Caco-2 (cell line): ENCODE measurements around the gene GOLGA8B. TPM values are rescaled to one million over a fixed set of nuclear protein-coding genes. Genes with fewer than 3 reads are reported as not detected.

Experiments
- BruUV-seq: library from RNA; stranded (reverse); fragments of 400-500 nt; replicated peaks from 2 replicates; lab custom pipeline; 2021; lab: Mats Ljungman, UMichigan
- CTCF ChIA-PET: fragments of 300-600 bp; sonication (Branson Sonifier 250); formaldehyde crosslinking; loops from one replicate; lab custom pipeline; 2022; ENCODE audit warnings: antibody characterized with exemption; lab: Charles Lee
- POLR2A ChIA-PET: fragments of 300-600 bp; sonication (Branson Sonifier 250); formaldehyde crosslinking; loops from one replicate; lab custom pipeline; 2022; ENCODE audit warnings: antibody characterized with exemption; lab: Charles Lee
- DNase-seq, 2 experiments: peaks; one replicate each; pipeline versions ENCODE4 v3.0.0 to v3.0.0-alpha.2; 2020 to 2022
- H3K27me3 ChIP-seq: replicated peaks from 2 replicates; pipeline ENCODE4 v1.6.0; 2011; ENCODE audit warnings: low read length; ENCODE audit not compliant: control insufficient read depth, insufficient read depth
- H3K36me3 ChIP-seq: 2 replicates; pipeline ENCODE4 v1.5.1; 2011; ENCODE audit warnings: low read length; ENCODE audit not compliant: control insufficient read depth, insufficient read depth
- H3K4me1 ChIP-seq: fragments of 250-450 bp; sonication (Bioruptor Pico); 2 replicates; pipeline ENCODE4 v1.5.1; 2020; ENCODE audit warnings: mild to moderate bottlenecking
- H3K4me3 ChIP-seq: 2 replicates; pipeline ENCODE4 v1.5.1; 2011; ENCODE audit warnings: low read depth, mild to moderate bottlenecking, control low read depth, low read length
- H3K9me3 ChIP-seq: fragments of 250-450 bp; sonication (Bioruptor Pico); 2 replicates; pipeline ENCODE4 v1.5.1; 2020; ENCODE audit warnings: mild to moderate bottlenecking, moderate library complexity
- H3K27ac Mint-ChIP-seq: one replicate; pipeline ENCODE4 v1.8.0; 2022; ENCODE audit warnings: mixed read lengths; ENCODE audit not compliant: unreplicated experiment
- H3K27me3 Mint-ChIP-seq: one replicate; pipeline ENCODE4 v1.8.0; 2022; ENCODE audit warnings: mixed read lengths; ENCODE audit not compliant: insufficient read depth, unreplicated experiment
- H3K36me3 Mint-ChIP-seq: one replicate; pipeline ENCODE4 v1.8.0; 2022; ENCODE audit warnings: mild to moderate bottlenecking, mixed read lengths; ENCODE audit not compliant: insufficient read depth, unreplicated experiment
- H3K4me1 Mint-ChIP-seq: one replicate; pipeline ENCODE4 v1.8.0; 2022; ENCODE audit warnings: low read depth, mixed read lengths; ENCODE audit not compliant: unreplicated experiment
- H3K4me3 Mint-ChIP-seq: one replicate; pipeline ENCODE4 v1.8.0; 2022; ENCODE audit warnings: mild to moderate bottlenecking, moderate library complexity, mixed read lengths; ENCODE audit not compliant: unreplicated experiment
- H3K9me3 Mint-ChIP-seq: one replicate; pipeline ENCODE4 v1.8.0; 2022; ENCODE audit warnings: mixed read lengths; ENCODE audit not compliant: unreplicated experiment
- intact Hi-C: fragments of 100-400 bp; cut with micrococcal nuclease; formaldehyde crosslinking; loops from one replicate; pipeline ENCODE4 v1.10.0; 2022; ENCODE audit not compliant: unreplicated experiment
- total RNA-seq: library from RNA; stranded (reverse); gene quantifications from 2 replicates; pipeline ENCODE4 v1.2.3, GENCODE V29; 2022
- TF ChIP-seq, protein P1 (sequence below), 2 experiments: fragments of 200-600 bp in 1 of 2; IDR thresholded peaks; 1 replicate in 1 of 2; 2 replicates in 1 of 2; pipeline versions ENCODE4 v1.5.1 to v1.8.0; 2011 to 2022; ENCODE audit warnings: antibody characterized with exemption in 1 of 2, control low read depth in 1 of 2, inconsistent platforms in 1 of 2, low read depth in 1 of 2, low read length in 1 of 2, mild to moderate bottlenecking in 1 of 2, moderate library complexity in 1 of 2; ENCODE audit not compliant: insufficient read depth in 1 of 2, severe bottlenecking in 1 of 2, unreplicated experiment in 1 of 2

The GOLGA8B gene
- total RNA-seq, 1 experiment from 2014 or later = 52.3 TPM

- Histone ChIP-seq H3K4me3 (no peak overlapping the region), H3K9me3 (no peaks in the 10 kb centered on the region), H3K36me3 (no peaks in the 10 kb centered on the region), H3K27me3 (no peaks in the 10 kb centered on the region), H3K4me1 (no peaks in the 10 kb centered on the region)
- no peak overlapping the region for H3K27ac Mint-ChIP-seq
- no peak overlapping the region for H3K4me3 Mint-ChIP-seq
- BruUV-seq = no TSS peak
- TF ChIP-seq, protein P1, sequence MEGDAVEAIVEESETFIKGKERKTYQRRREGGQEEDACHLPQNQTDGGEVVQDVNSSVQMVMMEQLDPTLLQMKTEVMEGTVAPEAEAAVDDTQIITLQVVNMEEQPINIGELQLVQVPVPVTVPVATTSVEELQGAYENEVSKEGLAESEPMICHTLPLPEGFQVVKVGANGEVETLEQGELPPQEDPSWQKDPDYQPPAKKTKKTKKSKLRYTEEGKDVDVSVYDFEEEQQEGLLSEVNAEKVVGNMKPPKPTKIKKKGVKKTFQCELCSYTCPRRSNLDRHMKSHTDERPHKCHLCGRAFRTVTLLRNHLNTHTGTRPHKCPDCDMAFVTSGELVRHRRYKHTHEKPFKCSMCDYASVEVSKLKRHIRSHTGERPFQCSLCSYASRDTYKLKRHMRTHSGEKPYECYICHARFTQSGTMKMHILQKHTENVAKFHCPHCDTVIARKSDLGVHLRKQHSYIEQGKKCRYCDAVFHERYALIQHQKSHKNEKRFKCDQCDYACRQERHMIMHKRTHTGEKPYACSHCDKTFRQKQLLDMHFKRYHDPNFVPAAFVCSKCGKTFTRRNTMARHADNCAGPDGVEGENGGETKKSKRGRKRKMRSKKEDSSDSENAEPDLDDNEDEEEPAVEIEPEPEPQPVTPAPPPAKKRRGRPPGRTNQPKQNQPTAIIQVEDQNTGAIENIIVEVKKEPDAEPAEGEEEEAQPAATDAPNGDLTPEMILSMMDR (IDR thresholded peaks at IDR 0.05; ENCODE audit: insufficient read depth in 1 of 2, low read depth in 1 of 2, low read length in 1 of 2, severe bottlenecking in 1 of 2, unreplicated experiment in 1 of 2) = peak in 1 of 2 experiments; percentile 3
- CTCF ChIA-PET = no interaction called here
- no peaks in the 10 kb centered on the region for H3K9me3 Mint-ChIP-seq
- no peaks in the 10 kb centered on the region for H3K4me1 Mint-ChIP-seq
- no peaks in the 10 kb centered on the region for H3K36me3 Mint-ChIP-seq
- peaks cover 23% of the 10 kb centered on the region for H3K27me3 Mint-ChIP-seq
- POLR2A ChIA-PET = no interaction called here
- DNase-seq = peak in 1 of 2 experiments; percentile 10
- intact Hi-C loops = no loop called here
Measured at GRCh38 chr15:34616613-34617012, 33.2 kb upstream of the GOLGA8B start.

- CTCF ChIA-PET = no interaction called here
- no peaks in the 10 kb centered on the region for H3K4me1 Mint-ChIP-seq
- no peaks in the 10 kb centered on the region for H3K9me3 Mint-ChIP-seq
- no peaks in the 10 kb centered on the region for H3K36me3 Mint-ChIP-seq
- TF ChIP-seq, protein P1 (IDR thresholded peaks at IDR 0.05; ENCODE audit: insufficient read depth in 1 of 2, low read depth in 1 of 2, low read length in 1 of 2, severe bottlenecking in 1 of 2, unreplicated experiment in 1 of 2) = no peak
- DNase-seq = no peak
- Histone ChIP-seq H3K4me1 (no peaks in the 10 kb centered on the region), H3K4me3 (no peak overlapping the region), H3K36me3 (no peaks in the 10 kb centered on the region), H3K9me3 (no peaks in the 10 kb centered on the region), H3K27me3 (no peaks in the 10 kb centered on the region)
- H3K27ac Mint-ChIP-seq = no peak overlapping the region
- peaks cover 28% of the 10 kb centered on the region for H3K27me3 Mint-ChIP-seq
- no TSS peak for BruUV-seq
- intact Hi-C loops = no loop called here
- H3K4me3 Mint-ChIP-seq = no peak overlapping the region
- POLR2A ChIA-PET = no interaction called here
Measured at GRCh38 chr15:34613997-34614396, 30.5 kb upstream of the GOLGA8B start.

DNA sequence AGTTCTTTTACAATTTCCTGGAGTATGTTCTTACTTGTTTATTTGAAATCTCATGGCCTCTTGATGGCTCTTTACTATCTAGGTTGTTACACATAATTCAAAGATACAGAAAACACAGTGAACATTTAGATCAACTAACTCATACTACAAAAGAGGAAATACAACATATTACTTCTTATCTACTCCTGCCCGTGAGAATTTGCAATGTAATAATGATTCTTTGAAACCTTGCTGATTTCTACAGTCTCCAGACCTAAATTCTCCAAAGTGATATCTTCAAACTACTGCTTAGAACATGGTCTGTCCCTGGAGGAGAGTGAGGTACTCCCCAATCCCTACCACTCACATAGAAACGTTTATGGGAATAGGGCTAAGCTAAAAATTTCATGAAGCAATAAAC lies 29.9 kb upstream of the GOLGA8B start:
- TF ChIP-seq, protein P1 (IDR thresholded peaks at IDR 0.05; ENCODE audit: insufficient read depth in 1 of 2, low read depth in 1 of 2, low read length in 1 of 2, severe bottlenecking in 1 of 2, unreplicated experiment in 1 of 2) = no peak
- Histone ChIP-seq H3K4me1 (no peaks in the 10 kb centered on the region), H3K36me3 (no peaks in the 10 kb centered on the region), H3K27me3 (no peaks in the 10 kb centered on the region), H3K9me3 (no peaks in the 10 kb centered on the region), H3K4me3 (no peak overlapping the region)
- no peak overlapping the region for H3K27ac Mint-ChIP-seq
- H3K9me3 Mint-ChIP-seq = no peaks in the 10 kb centered on the region
- POLR2A ChIA-PET = no interaction called here
- BruUV-seq = no TSS peak
- intact Hi-C loops = no loop called here
- H3K27me3 Mint-ChIP-seq = peaks cover 32% of the 10 kb centered on the region
- CTCF ChIA-PET = no interaction called here
- no peaks in the 10 kb centered on the region for H3K36me3 Mint-ChIP-seq
- DNase-seq = no peak
- H3K4me3 Mint-ChIP-seq = no peak overlapping the region
- no peaks in the 10 kb centered on the region for H3K4me1 Mint-ChIP-seq
